Liver (tissue), 9 donors: Measurements from ENCODE around the gene STK32C. TPM values are rescaled to one million over a fixed set of nuclear protein-coding genes. Genes with fewer than 3 reads are reported as not detected.

Experiments
- DNase-seq: peaks from one replicate; pipeline ENCODE4 v3.0.0-alpha.2; 2017; ENCODE audit warnings: low spot score
- H3K27ac ChIP-seq, 2 donors: one replicate each; pipeline ENCODE4 v1.7.0; 2013; ENCODE audit warnings: inconsistent platforms in 2 of 2, low read length in 2 of 2, control low read depth in 1 of 2, low read depth in 1 of 2, mild to moderate bottlenecking in 1 of 2
- H3K27me3 ChIP-seq, 4 donors: one replicate each; pipeline versions ENCODE4 v1.6.1 to v1.7.0; 2013; ENCODE audit warnings: low read length in 3 of 4, inconsistent platforms in 1 of 4, mild to moderate bottlenecking in 1 of 4, moderate library complexity in 1 of 4; ENCODE audit not compliant: control insufficient read depth in 4 of 4, insufficient read depth in 4 of 4
- H3K36me3 ChIP-seq, 4 donors: one replicate each; pipeline versions ENCODE4 v1.6.1 to v1.7.0; 2013; ENCODE audit warnings: low read length in 3 of 4, mild to moderate bottlenecking in 3 of 4, low read depth in 1 of 4, moderate library complexity in 1 of 4; ENCODE audit not compliant: control insufficient read depth in 4 of 4, insufficient read depth in 3 of 4
- H3K4me1 ChIP-seq, 4 donors: one replicate each; pipeline versions ENCODE4 v1.6.1 to v1.7.0; 2013; ENCODE audit warnings: low read length in 3 of 4, mild to moderate bottlenecking in 3 of 4, moderate library complexity in 1 of 4; ENCODE audit not compliant: control insufficient read depth in 4 of 4, insufficient read depth in 4 of 4
- H3K4me3 ChIP-seq, 3 donors: one replicate each; pipeline versions ENCODE4 v1.6.1 to v1.7.0; 2013; ENCODE audit warnings: low read length in 3 of 3, control low read depth in 1 of 3, low read depth in 1 of 3, mild to moderate bottlenecking in 1 of 3
- H3K9ac ChIP-seq, 2 donors: one replicate each; pipeline ENCODE4 v1.7.0; 2013; ENCODE audit warnings: low read length in 2 of 2, mild to moderate bottlenecking in 2 of 2, moderate library complexity in 2 of 2, control low read depth in 1 of 2, low read depth in 1 of 2
- H3K9me3 ChIP-seq, 4 donors: one replicate each; pipeline versions ENCODE4 v1.6.1 to v1.7.0; 2013; ENCODE audit warnings: low read length in 3 of 4; ENCODE audit not compliant: control insufficient read depth in 4 of 4
- ATF3 ChIP-seq: IDR thresholded peaks from 2 replicates; pipeline ENCODE4 v1.6.1; 2016; ENCODE audit warnings: antibody characterized with exemption
- CTCF ChIP-seq: fragments of 150-350 bp; IDR thresholded peaks from 2 replicates; pipeline ENCODE4 v1.5.1; 2017; ENCODE audit warnings: improper control_type of control experiment, low read depth, low read length; ENCODE audit not compliant: missing input control
- EGR1 ChIP-seq, 2 donors: IDR thresholded peaks; 2 replicates each; pipeline ENCODE4 v1.6.1; 2016 to 2018; ENCODE audit warnings: antibody characterized with exemption in 2 of 2, low read depth in 2 of 2
- FOXA1 ChIP-seq: IDR thresholded peaks from 2 replicates; pipeline ENCODE4 v1.6.1; 2016; ENCODE audit warnings: antibody characterized with exemption
- FOXA2 ChIP-seq: IDR thresholded peaks from 2 replicates; pipeline ENCODE4 v1.6.1; 2016; ENCODE audit warnings: antibody characterized with exemption
- GABPA ChIP-seq, 2 donors: IDR thresholded peaks in 1 of 2; conservative IDR thresholded peaks in 1 of 2; 2 replicates each; pipeline ENCODE4 v1.6.1; 2016; ENCODE audit warnings: antibody characterized with exemption in 2 of 2, mild to moderate bottlenecking in 1 of 2, moderate library complexity in 1 of 2
- HNF4A ChIP-seq, 2 donors: conservative IDR thresholded peaks; 2 replicates each; pipeline ENCODE4 v1.6.1; 2016; ENCODE audit warnings: antibody characterized with exemption in 2 of 2, mild to moderate bottlenecking in 2 of 2
- HNF4G ChIP-seq: IDR thresholded peaks from 2 replicates; pipeline ENCODE4 v1.6.1; 2016; ENCODE audit warnings: antibody characterized with exemption
- MAX ChIP-seq: IDR thresholded peaks from 2 replicates; pipeline ENCODE4 v1.6.1; 2016; ENCODE audit warnings: antibody characterized with exemption
- NR2F2 ChIP-seq: IDR thresholded peaks from 2 replicates; pipeline ENCODE4 v1.6.1; 2016; ENCODE audit warnings: antibody characterized with exemption
- RAD21 ChIP-seq, 2 donors: IDR thresholded peaks; 2 replicates each; pipeline ENCODE4 v1.6.1; 2016; ENCODE audit warnings: antibody characterized with exemption in 2 of 2, mild to moderate bottlenecking in 2 of 2
- REST ChIP-seq: IDR thresholded peaks from 2 replicates; pipeline ENCODE4 v1.6.1; 2016; ENCODE audit warnings: antibody characterized with exemption, mild to moderate bottlenecking
- RXRA ChIP-seq, 2 donors: IDR thresholded peaks; 2 replicates each; pipeline ENCODE4 v1.6.1; 2017 to 2018; ENCODE audit warnings: antibody characterized with exemption in 2 of 2, mild to moderate bottlenecking in 1 of 2
- SP1 ChIP-seq: IDR thresholded peaks from 2 replicates; pipeline ENCODE4 v1.6.1; 2018; ENCODE audit warnings: antibody characterized with exemption, mild to moderate bottlenecking
- YY1 ChIP-seq: IDR thresholded peaks from 2 replicates; pipeline ENCODE4 v1.6.1; 2016; ENCODE audit warnings: antibody characterized with exemption, mild to moderate bottlenecking
- ZBTB33 ChIP-seq: IDR thresholded peaks from 2 replicates; pipeline ENCODE4 v1.6.1; 2016; ENCODE audit warnings: antibody characterized with exemption
- WGBS: extraction: QIAGEN DNeasy Blood & Tissue Kit; methylation state at CpG from one replicate; pipeline ENCODE4 v1.1.7; 2013; 5-methylcytosine and 5-hydroxymethylcytosine counted together
- polyA plus RNA-seq, 2 donors: library from polyadenylated mRNA; stranded (reverse) in 1 of 2; unstranded in 1 of 2; fragments of 200-250 nt in 1 of 2; fragments of >200 nt in 1 of 2; fragmentation: Nextera tagmentation in 1 of 2; extraction: Ambion mirVana in 1 of 2; gene quantifications; one replicate each; pipeline versions ENCODE4 v1.2.1 to v1.2.3, GENCODE V29; 2013 to 2015
- total RNA-seq, 2 donors: library from RNA; depleted of rRNA; stranded (reverse); fragments of >200 nt; gene quantifications; one replicate each; pipeline ENCODE4 v1.2.3, GENCODE V29; 2014
- donor health status: healthy.
- donor health status: healthy.
- donor health status: healthy.
- donor health status: healthy.
- donor health status: healthy.

STK32C gene
- total and polyA plus RNA-seq, 4 donors, result 1.8 to 4.6 (median 2.2) TPM

GRCh38 chr10:132181691-132182425 lies 125.9 kb downstream of the STK32C start:
- WGBS, result 86% methylated on average over 25 of the region's 25 CpGs
- Histone ChIP-seq H3K27me3 (peaks cover 0 to 12% (median 8%) of the 10 kb centered on the region in 4 donors), H3K9ac (no peak overlapping the region), H3K27ac (no peak overlapping the region), H3K36me3 (no peaks in the 10 kb centered on the region), H3K4me1 (peaks cover 8 to 17% (median 11%) of the 10 kb centered on the region in 4 donors), H3K4me3 (no peak overlapping the region), H3K9me3 (no peaks in the 10 kb centered on the region)
- TF ChIP-seq ATF3, result no peak
- TF ChIP-seq CTCF, result no peak
- TF ChIP-seq NR2F2, result no peak
- TF ChIP-seq GABPA (IDR thresholded peaks at IDR 0.05 in 1 of 2, conservative IDR thresholded peaks at IDR 0.05 in 1 of 2), result no peak
- no peak for TF ChIP-seq EGR1 (IDR thresholded peaks at IDR 0.05; ENCODE audit: low read depth in 2 of 2)
- TF ChIP-seq RAD21 (IDR thresholded peaks at IDR 0.05), result no peak
- no peak for TF ChIP-seq HNF4G
- TF ChIP-seq SP1, result no peak
- no peak for TF ChIP-seq MAX
- TF ChIP-seq FOXA2, result no peak
- TF ChIP-seq RXRA (IDR thresholded peaks at IDR 0.05), result no peak
- no peak for TF ChIP-seq ZBTB33
- no peak for TF ChIP-seq YY1
- TF ChIP-seq FOXA1, result no peak
- TF ChIP-seq HNF4A (conservative IDR thresholded peaks at IDR 0.05), result no peak
- no peak for TF ChIP-seq REST
- DNase-seq, result no peak
